Mucosa of gallbladder (tissue), 1 donor: ENCODE results near the gene MOB2. TPM values are rescaled to one million over a fixed set of nuclear protein-coding genes. Genes with fewer than 3 reads are reported as not detected.

Experiments used
- total RNA-seq: library from RNA; stranded (reverse); gene quantifications from one replicate; pipeline ENCODE4 v1.2.1, GENCODE V29; 2021
- donor health status: DM: no; HTN: no; CAD: no.

The MOB2 gene
- total RNA-seq, 1 donor from 2014 or later: 73.4 TPM

Other genes with a start within 250 kb of the MOB2 start
- 139 TPM for gene TOLLIP, start 177.1 kb downstream of the MOB2 start, total RNA-seq
- 3.3 TPM for gene BRSK2, start 96.8 kb downstream of the MOB2 start, total RNA-seq
- gene DUSP8, start 85.5 kb upstream of the MOB2 start, total RNA-seq: 35.6 TPM
- not detected for gene KRTAP5-1, start 98.5 kb upstream of the MOB2 start, total RNA-seq
- gene KRTAP5-2, start 111.5 kb upstream of the MOB2 start, total RNA-seq: 0.26 TPM
- not detected for gene KRTAP5-3, start 121.7 kb upstream of the MOB2 start, total RNA-seq
- gene KRTAP5-4, start 135.4 kb upstream of the MOB2 start, total RNA-seq: not detected
- gene KRTAP5-5, start 143.0 kb upstream of the MOB2 start, total RNA-seq: 1.6 TPM
- not detected for gene KRTAP5-6, start 210.4 kb upstream of the MOB2 start, total RNA-seq